ENCODE measurements around the gene SH2D3C.

SH2D3C gene

GRCh38 chr9:127711226-127711701 lies 67.2 kb downstream of the SH2D3C start:
- no peaks in the 10 kb centered on the region for H3K36me3 ChIP-seq (ENCODE audit: control insufficient read depth, low read length)
- no peaks in the 10 kb centered on the region for H3K79me2 ChIP-seq (ENCODE audit: control insufficient read depth, low read length)
- H3K4me2 ChIP-seq (ENCODE audit: low read length): no peak overlapping the region
- H3F3A ChIP-seq (ENCODE audit: control insufficient read depth, insufficient read depth): no peaks in the 10 kb centered on the region
- peaks cover 9% of the 10 kb centered on the region for H3K4me1 ChIP-seq (ENCODE audit: control insufficient read depth, low read length)
- no peaks in the 10 kb centered on the region for H3K9me2 ChIP-seq (replicated peaks; ENCODE audit: control insufficient read depth, low read length)
- H3K9me3 ChIP-seq (ENCODE audit: control insufficient read depth, insufficient read depth, low read length): no peaks in the 10 kb centered on the region
- H3K27me3 ChIP-seq (ENCODE audit: control insufficient read depth, low read length): no peaks in the 10 kb centered on the region
- no peak overlapping the region for H3K4me3 ChIP-seq (ENCODE audit: low read length)
- no peak for TF ChIP-seq EZH2phosphoT487 (IDR thresholded peaks at IDR 0.05; ENCODE audit: borderline replicate concordance, low read length)
- TF ChIP-seq, protein P1, sequence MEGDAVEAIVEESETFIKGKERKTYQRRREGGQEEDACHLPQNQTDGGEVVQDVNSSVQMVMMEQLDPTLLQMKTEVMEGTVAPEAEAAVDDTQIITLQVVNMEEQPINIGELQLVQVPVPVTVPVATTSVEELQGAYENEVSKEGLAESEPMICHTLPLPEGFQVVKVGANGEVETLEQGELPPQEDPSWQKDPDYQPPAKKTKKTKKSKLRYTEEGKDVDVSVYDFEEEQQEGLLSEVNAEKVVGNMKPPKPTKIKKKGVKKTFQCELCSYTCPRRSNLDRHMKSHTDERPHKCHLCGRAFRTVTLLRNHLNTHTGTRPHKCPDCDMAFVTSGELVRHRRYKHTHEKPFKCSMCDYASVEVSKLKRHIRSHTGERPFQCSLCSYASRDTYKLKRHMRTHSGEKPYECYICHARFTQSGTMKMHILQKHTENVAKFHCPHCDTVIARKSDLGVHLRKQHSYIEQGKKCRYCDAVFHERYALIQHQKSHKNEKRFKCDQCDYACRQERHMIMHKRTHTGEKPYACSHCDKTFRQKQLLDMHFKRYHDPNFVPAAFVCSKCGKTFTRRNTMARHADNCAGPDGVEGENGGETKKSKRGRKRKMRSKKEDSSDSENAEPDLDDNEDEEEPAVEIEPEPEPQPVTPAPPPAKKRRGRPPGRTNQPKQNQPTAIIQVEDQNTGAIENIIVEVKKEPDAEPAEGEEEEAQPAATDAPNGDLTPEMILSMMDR (IDR thresholded peaks at IDR 0.05; ENCODE audit: low read depth, low read length, poor library complexity, severe bottlenecking): no peak
- no peak overlapping the region for H3K27ac ChIP-seq (ENCODE audit: low read depth, low read length)
- no peaks in the 10 kb centered on the region for H4K20me1 ChIP-seq (ENCODE audit: control insufficient read depth, insufficient read depth, low read depth, low read length)

GRCh38 chr9:127710204-127710783 lies 68.2 kb downstream of the SH2D3C start:
- H3K4me1 ChIP-seq (ENCODE audit: control insufficient read depth, low read length): peaks cover 5% of the 10 kb centered on the region; the same call in 1 of the 2 replicates

DNA sequence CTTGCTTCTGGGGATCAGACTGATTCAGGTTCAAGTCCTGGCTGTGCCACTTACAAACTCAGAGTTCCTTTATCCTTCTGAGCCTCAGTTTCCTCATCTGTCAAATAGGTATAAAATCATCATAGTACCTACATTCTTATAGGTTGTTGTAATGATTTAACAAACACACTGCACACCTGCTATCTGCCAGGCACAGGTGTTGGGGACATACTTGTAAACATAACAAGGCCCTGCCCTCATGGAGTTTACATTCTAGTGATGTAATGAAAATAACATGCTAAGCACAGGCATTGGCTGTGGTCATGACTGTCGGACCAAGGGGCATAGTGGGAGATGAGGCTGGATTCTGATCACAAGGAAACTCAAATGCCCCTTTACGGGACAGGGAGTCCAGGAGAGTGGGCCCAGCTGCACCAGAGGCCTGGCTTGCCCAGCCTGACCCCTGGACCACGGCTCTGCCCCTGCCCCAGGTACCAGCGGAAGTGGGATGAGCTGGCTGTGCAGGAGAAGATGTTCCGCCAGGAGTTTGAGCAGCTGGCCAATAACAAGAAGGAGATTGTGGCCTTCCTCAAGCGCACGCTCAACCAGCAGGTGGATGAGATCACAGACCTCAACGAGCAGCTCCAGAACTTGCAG lies 69.4 kb downstream of the SH2D3C start:
- H3K4me1 ChIP-seq (ENCODE audit: control insufficient read depth, low read length): peaks cover 5% of the 10 kb centered on the region; the same call in 1 of the 2 replicates
- H4K20me1 ChIP-seq (ENCODE audit: control insufficient read depth, insufficient read depth, low read depth, low read length): no peaks in the 10 kb centered on the region
- no peaks in the 10 kb centered on the region for H3F3A ChIP-seq (ENCODE audit: control insufficient read depth, insufficient read depth)
- TF ChIP-seq, protein P1 (IDR thresholded peaks at IDR 0.05; ENCODE audit: low read depth, low read length, poor library complexity, severe bottlenecking): no peak
- no peak for TF ChIP-seq EZH2phosphoT487 (IDR thresholded peaks at IDR 0.05; ENCODE audit: borderline replicate concordance, low read length)
- H3K27me3 ChIP-seq (ENCODE audit: control insufficient read depth, low read length): no peaks in the 10 kb centered on the region
- H3K79me2 ChIP-seq (ENCODE audit: control insufficient read depth, low read length): no peaks in the 10 kb centered on the region
- H3K36me3 ChIP-seq (ENCODE audit: control insufficient read depth, low read length): no peaks in the 10 kb centered on the region
- H3K9me2 ChIP-seq (replicated peaks; ENCODE audit: control insufficient read depth, low read length): no peaks in the 10 kb centered on the region
- H3K9me3 ChIP-seq (ENCODE audit: control insufficient read depth, insufficient read depth, low read length): no peaks in the 10 kb centered on the region
- no peak overlapping the region for H3K27ac ChIP-seq (ENCODE audit: low read depth, low read length)
- no peak overlapping the region for H3K4me2 ChIP-seq (ENCODE audit: low read length)
- H3K4me3 ChIP-seq (ENCODE audit: low read length): no peak overlapping the region

More at GRCh38 chr9:127710204-127710783, 68.2 kb downstream of the SH2D3C start:
- Histone ChIP-seq H3K9me3 (ENCODE audit: control insufficient read depth, insufficient read depth, low read length) (no peaks in the 10 kb centered on the region), H3K79me2 (ENCODE audit: control insufficient read depth, low read length) (no peaks in the 10 kb centered on the region), H4K20me1 (ENCODE audit: control insufficient read depth, insufficient read depth, low read depth, low read length) (no peaks in the 10 kb centered on the region), H3K36me3 (ENCODE audit: control insufficient read depth, low read length) (no peaks in the 10 kb centered on the region), H3K4me2 (ENCODE audit: low read length) (no peak overlapping the region), H3F3A (ENCODE audit: control insufficient read depth, insufficient read depth) (no peaks in the 10 kb centered on the region), H3K27ac (ENCODE audit: low read depth, low read length) (no peak overlapping the region), H3K4me3 (ENCODE audit: low read length) (no peak overlapping the region), H3K9me2 (replicated peaks; ENCODE audit: control insufficient read depth, low read length) (no peaks in the 10 kb centered on the region), H3K27me3 (ENCODE audit: control insufficient read depth, low read length) (no peaks in the 10 kb centered on the region)
- TF ChIP-seq EZH2phosphoT487 (IDR thresholded peaks at IDR 0.05; ENCODE audit: borderline replicate concordance, low read length): no peak
- TF ChIP-seq, protein P1 (IDR thresholded peaks at IDR 0.05; ENCODE audit: low read depth, low read length, poor library complexity, severe bottlenecking): no peak

Measured in DOHH2 (cell line).